GM13977 (cell line): ENCODE results near the gene NACA.

ENCODE experiments used
- DNase-seq: peaks from one replicate; pipeline ENCODE4 v3.0.0; 2012; ENCODE audit warnings: low spot score
- CTCF ChIP-seq: IDR thresholded peaks from 2 replicates; pipeline ENCODE4 v1.5.1; 2012; ENCODE audit warnings: mild to moderate bottlenecking, control low read depth; ENCODE audit not compliant: insufficient read depth; ENCODE audit errors: extremely low read depth, missing control alignments
- in situ Hi-C: fragments of 300-500 bp; cut with MboI; formaldehyde crosslinking; loops from one replicate; pipeline ENCODE4 v1.12.0; 2022; ENCODE audit warnings: low sequenced_read_pairs, low pct_unique_long_range_greater_than_20kb, mixed read lengths, inconsistent platforms; ENCODE audit not compliant: unreplicated experiment

The NACA gene

GRCh38 chr12:56668197-56668457 is 57.0 kb downstream of the NACA start:
- no peak for DNase-seq
- in situ Hi-C loops, result no loop called here
- no peak for TF ChIP-seq CTCF
